H7 (cell line): ENCODE results near the gene KRT33A. TPM values are rescaled to one million over a fixed set of nuclear protein-coding genes. Genes with fewer than 3 reads are reported as not detected.
"Not testable (repeated sequence)": the region's sequence is repeated elsewhere in the genome, so short reads cannot be mapped to it uniquely, and the experiment has no call there.

Experiments used
- DNase-seq: peaks from one replicate; pipeline ENCODE4 v3.0.0; 2012
- H3K27me3 ChIP-seq: 2 replicates; pipeline ENCODE4 v1.6.0; 2011; ENCODE audit warnings: mild to moderate bottlenecking, low read length; ENCODE audit not compliant: control insufficient read depth, insufficient read depth
- H3K36me3 ChIP-seq: replicated peaks from 2 replicates; pipeline ENCODE4 v1.5.1; 2011; ENCODE audit warnings: low read length; ENCODE audit not compliant: control insufficient read depth, insufficient read depth
- H3K4me3 ChIP-seq: 2 replicates; pipeline ENCODE4 v1.5.1; 2011; ENCODE audit warnings: low read depth, mild to moderate bottlenecking, control low read depth, low read length, moderate library complexity; ENCODE audit not compliant: insufficient read depth
- total RNA-seq: library from RNA; depleted of rRNA; stranded (reverse); fragments of >200 nt; shearing (Covaris generic); gene quantifications from 2 replicates; pipeline ENCODE4 v1.2.3, GENCODE V29; 2014

The KRT33A gene
- total RNA-seq, 1 experiment from 2014 or later, result not detected

GRCh38 chr17:41381943-41382342 lies 31.3 kb upstream of the KRT33A start, which contains the start of gene KRT34:
KRT34 (minus strand) TSS chr17:41382306; CDS start chr17:41382246, 60 bp downstream.
- H3K36me3 ChIP-seq, DNase-seq: not testable (repeated sequence)

GRCh38 chr17:41380091-41380490 lies 29.5 kb upstream of the KRT33A start:
- DNase-seq, H3K27me3 ChIP-seq, H3K4me3 ChIP-seq, H3K36me3 ChIP-seq: not testable (repeated sequence)

More at GRCh38 chr17:41381943-41382342, 31.3 kb upstream of the KRT33A start, which contains the start of gene KRT34:
- not testable (repeated sequence) for H3K4me3 ChIP-seq, H3K27me3 ChIP-seq

GRCh38 chr17:41377546-41377945 lies 26.9 kb upstream of the KRT33A start:
- Histone ChIP-seq H3K27me3 (no peaks in the 10 kb centered on the region), H3K4me3 (no peak overlapping the region), H3K36me3 (no peaks in the 10 kb centered on the region)
- no peak for DNase-seq

- Histone ChIP-seq H3K27me3 (no peaks in the 10 kb centered on the region), H3K4me3 (no peak within 1 kb of the TSS), H3K36me3 (no peaks in the 10 kb centered on the region)
- no peak for DNase-seq
These were observed 19.1 kb upstream of the KRT33A start, which contains the start of gene KRT33B for GRCh38 chr17:41369713-41370112. KRT33B (minus strand) TSS chr17:41369813; CDS start chr17:41369750, 63 bp downstream.

- Histone ChIP-seq H3K27me3 (no peaks in the 10 kb centered on the region), H3K36me3 (no peaks in the 10 kb centered on the region), H3K4me3 (no peak overlapping the region)
- DNase-seq, result no peak
These were observed 18.4 kb upstream of the KRT33A start for GRCh38 chr17:41369023-41369422.

GRCh38 chr17:41367426-41368075 lies 16.9 kb upstream of the KRT33A start:
- Histone ChIP-seq H3K4me3 (no peak overlapping the region), H3K27me3 (no peaks in the 10 kb centered on the region), H3K36me3 (no peaks in the 10 kb centered on the region)
- no peak for DNase-seq

- Histone ChIP-seq H3K36me3 (no peaks in the 10 kb centered on the region), H3K27me3 (no peaks in the 10 kb centered on the region), H3K4me3 (no peak overlapping the region)
- no peak for DNase-seq
These were observed 15.4 kb upstream of the KRT33A start for GRCh38 chr17:41366070-41366469.

GRCh38 chr17:41363881-41364280 lies 13.3 kb upstream of the KRT33A start:
- no peak overlapping the region for H3K4me3 ChIP-seq
- no peak for DNase-seq
- no peaks in the 10 kb centered on the region for H3K27me3 ChIP-seq
- H3K36me3 ChIP-seq, result no peaks in the 10 kb centered on the region

- no peaks in the 10 kb centered on the region for H3K36me3 ChIP-seq
- no peaks in the 10 kb centered on the region for H3K27me3 ChIP-seq
- DNase-seq, result no peak
- H3K4me3 ChIP-seq, result no peak overlapping the region
These were observed 9.8 kb upstream of the KRT33A start for GRCh38 chr17:41360296-41360995.

- DNase-seq, result no peak
- H3K36me3 ChIP-seq, result no peaks in the 10 kb centered on the region
- no peaks in the 10 kb centered on the region; the same call in 1 of the 2 replicates for H3K27me3 ChIP-seq
- no peak overlapping the region for H3K4me3 ChIP-seq
These were observed 3.9 kb upstream of the KRT33A start for GRCh38 chr17:41354536-41354935.

GRCh38 chr17:41352597-41353366 lies 2.2 kb upstream of the KRT33A start:
- DNase-seq, result no peak
- H3K4me3 ChIP-seq, result no peak overlapping the region
- H3K36me3 ChIP-seq, result no peaks in the 10 kb centered on the region
- H3K27me3 ChIP-seq, result no peaks in the 10 kb centered on the region; the same call in 1 of the 2 replicates

- H3K27me3 ChIP-seq, result no peaks in the 10 kb centered on the region; the same call in 1 of the 2 replicates
- no peak overlapping the region for H3K4me3 ChIP-seq
- H3K36me3 ChIP-seq, result no peaks in the 10 kb centered on the region
- DNase-seq, result no peak
These were observed 549 bp upstream of the KRT33A start for GRCh38 chr17:41351177-41351576.

GRCh38 chr17:41347869-41348760 lies 2.5 kb downstream of the KRT33A start:
- H3K27me3 ChIP-seq, result no peaks in the 10 kb centered on the region; the same call in 1 of the 2 replicates
- no peaks in the 10 kb centered on the region for H3K36me3 ChIP-seq
- no peak for DNase-seq
- no peak overlapping the region for H3K4me3 ChIP-seq

GRCh38 chr17:41346421-41346820 lies 4.2 kb downstream of the KRT33A start:
- H3K27me3 ChIP-seq, H3K4me3 ChIP-seq, H3K36me3 ChIP-seq, DNase-seq: not testable (repeated sequence)
